ENCODE results near the gene HGFAC. TPM values are rescaled to one million over a fixed set of nuclear protein-coding genes. Genes with fewer than 3 reads are reported as not detected.
A peak's percentile ranks its signal among the peaks of the same experiment; 100 is the strongest.

The HGFAC gene
- polyA plus RNA-seq, 1 donor from 2014 or later, result 16.2 TPM

DNA sequence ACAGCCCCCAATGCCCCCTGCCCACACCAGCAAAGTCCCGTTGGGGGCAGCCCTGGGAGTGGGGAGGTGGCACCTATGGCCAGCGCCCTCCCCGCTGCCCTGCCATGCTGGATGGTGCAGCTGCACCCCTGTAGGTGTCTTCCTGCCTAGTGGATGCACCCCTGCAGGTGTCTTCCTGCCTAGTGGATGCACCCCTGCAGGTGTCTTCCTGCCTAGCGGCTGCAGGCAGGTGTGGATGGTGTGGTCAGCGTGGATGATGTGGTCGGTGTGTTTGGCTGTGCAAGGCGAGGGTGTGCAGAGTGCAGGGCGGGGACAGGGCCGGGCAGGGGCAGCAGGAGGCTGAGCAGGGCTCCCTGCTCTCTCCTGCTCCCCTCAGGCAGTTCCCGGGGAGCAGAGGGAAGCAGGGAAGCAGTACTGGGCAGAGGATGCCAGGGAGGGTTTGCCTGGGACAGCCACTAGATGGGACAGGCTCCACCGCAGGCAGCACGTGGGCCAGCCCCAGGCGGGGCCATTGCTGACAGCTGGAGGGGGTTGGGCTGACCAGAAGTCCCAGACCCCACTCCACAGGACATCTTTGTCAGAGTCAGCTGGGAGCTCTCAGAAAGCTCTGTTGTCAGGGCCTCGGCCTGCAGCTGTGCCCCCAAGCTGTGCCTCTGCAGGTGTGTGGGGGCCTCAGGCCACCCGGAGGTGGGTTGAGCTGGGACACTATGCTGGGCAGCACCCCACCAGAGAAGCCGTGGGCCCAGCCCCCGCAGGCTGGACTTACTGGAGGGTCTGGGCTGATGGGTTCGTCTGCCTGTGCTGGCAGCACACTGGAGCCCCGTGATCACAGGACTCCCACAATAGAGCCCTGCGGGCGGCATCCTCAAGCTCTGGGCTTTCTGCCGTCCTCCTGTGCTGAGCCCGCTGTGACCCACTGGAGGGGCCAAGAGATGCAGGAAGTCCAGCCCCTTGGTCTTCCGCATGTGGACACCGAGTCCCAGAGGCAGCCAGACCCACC is 45.1 kb downstream of the HGFAC start:
- H3K9ac ChIP-seq (ENCODE audit: low read length), result peak overlapping the region; percentile 3
- no peak overlapping the region for H3K4me2 ChIP-seq (ENCODE audit: low read length)
- H3F3A ChIP-seq (ENCODE audit: insufficient read depth, low read length, poor library complexity, severe bottlenecking), result no peaks in the 10 kb centered on the region
- no peak overlapping the region for H3K4me3 ChIP-seq (ENCODE audit: low read length)
- TF ChIP-seq TAF1 (IDR thresholded peaks at IDR 0.05; ENCODE audit: low read depth), result no peak
- H2AFZ ChIP-seq (ENCODE audit: low read depth, low read length), result no peak overlapping the region
- H4K20me1 ChIP-seq (ENCODE audit: insufficient read depth), result no peaks in the 10 kb centered on the region
- H3K79me2 ChIP-seq (replicated peaks; ENCODE audit: insufficient read depth, low read length), result no peaks in the 10 kb centered on the region
- H3K27ac ChIP-seq (ENCODE audit: low read length), result no peak overlapping the region
- no peaks in the 10 kb centered on the region for H3K36me3 ChIP-seq (ENCODE audit: insufficient read depth, low read length)
- no peaks in the 10 kb centered on the region for H3K9me3 ChIP-seq (ENCODE audit: low read length)
- no peaks in the 10 kb centered on the region for H3K9me2 ChIP-seq (ENCODE audit: insufficient read depth, low read length)
- H3K27me3 ChIP-seq (ENCODE audit: insufficient read depth, low read depth, low read length), result no peaks in the 10 kb centered on the region

DNA sequence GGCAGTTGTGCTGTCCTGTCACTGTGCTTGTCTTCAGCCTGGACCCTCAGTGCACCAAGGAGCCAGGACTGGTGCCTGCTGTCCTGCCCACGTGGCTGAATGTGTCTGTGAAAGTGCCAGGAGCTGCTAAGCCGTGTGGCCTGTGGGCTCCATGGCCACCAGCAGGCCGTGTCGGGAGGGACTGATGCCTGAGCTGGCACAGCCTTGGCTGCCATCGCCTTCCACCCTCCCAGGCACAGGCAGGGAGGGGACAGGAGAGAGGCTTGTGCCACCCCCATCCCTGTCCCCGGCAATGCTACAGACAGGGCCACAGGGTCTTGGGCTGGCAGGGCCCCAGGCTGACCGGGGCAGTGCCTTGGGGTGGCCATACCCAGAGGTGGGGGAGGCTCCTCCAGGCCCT is 46.1 kb downstream of the HGFAC start:
- Histone ChIP-seq H3K4me3 (ENCODE audit: low read length) (no peak overlapping the region), H4K20me1 (ENCODE audit: insufficient read depth) (no peaks in the 10 kb centered on the region), H3K4me2 (ENCODE audit: low read length) (no peak overlapping the region), H3K36me3 (ENCODE audit: insufficient read depth, low read length) (no peaks in the 10 kb centered on the region), H3K27me3 (ENCODE audit: insufficient read depth, low read depth, low read length) (no peaks in the 10 kb centered on the region), H3K9me2 (ENCODE audit: insufficient read depth, low read length) (no peaks in the 10 kb centered on the region), H3K79me2 (replicated peaks; ENCODE audit: insufficient read depth, low read length) (no peaks in the 10 kb centered on the region), H3K9me3 (ENCODE audit: low read length) (no peaks in the 10 kb centered on the region), H3F3A (ENCODE audit: insufficient read depth, low read length, poor library complexity, severe bottlenecking) (no peaks in the 10 kb centered on the region), H3K27ac (ENCODE audit: low read length) (no peak overlapping the region), H3K9ac (ENCODE audit: low read length) (no peak overlapping the region), H2AFZ (ENCODE audit: low read depth, low read length) (no peak overlapping the region)
- TF ChIP-seq MXI1 (conservative IDR thresholded peaks at IDR 0.05; ENCODE audit: poor library complexity, severe bottlenecking), result no peak
- no peak for TF ChIP-seq POLR2AphosphoS5 (IDR thresholded peaks at IDR 0.05)
- TF ChIP-seq, protein P1, sequence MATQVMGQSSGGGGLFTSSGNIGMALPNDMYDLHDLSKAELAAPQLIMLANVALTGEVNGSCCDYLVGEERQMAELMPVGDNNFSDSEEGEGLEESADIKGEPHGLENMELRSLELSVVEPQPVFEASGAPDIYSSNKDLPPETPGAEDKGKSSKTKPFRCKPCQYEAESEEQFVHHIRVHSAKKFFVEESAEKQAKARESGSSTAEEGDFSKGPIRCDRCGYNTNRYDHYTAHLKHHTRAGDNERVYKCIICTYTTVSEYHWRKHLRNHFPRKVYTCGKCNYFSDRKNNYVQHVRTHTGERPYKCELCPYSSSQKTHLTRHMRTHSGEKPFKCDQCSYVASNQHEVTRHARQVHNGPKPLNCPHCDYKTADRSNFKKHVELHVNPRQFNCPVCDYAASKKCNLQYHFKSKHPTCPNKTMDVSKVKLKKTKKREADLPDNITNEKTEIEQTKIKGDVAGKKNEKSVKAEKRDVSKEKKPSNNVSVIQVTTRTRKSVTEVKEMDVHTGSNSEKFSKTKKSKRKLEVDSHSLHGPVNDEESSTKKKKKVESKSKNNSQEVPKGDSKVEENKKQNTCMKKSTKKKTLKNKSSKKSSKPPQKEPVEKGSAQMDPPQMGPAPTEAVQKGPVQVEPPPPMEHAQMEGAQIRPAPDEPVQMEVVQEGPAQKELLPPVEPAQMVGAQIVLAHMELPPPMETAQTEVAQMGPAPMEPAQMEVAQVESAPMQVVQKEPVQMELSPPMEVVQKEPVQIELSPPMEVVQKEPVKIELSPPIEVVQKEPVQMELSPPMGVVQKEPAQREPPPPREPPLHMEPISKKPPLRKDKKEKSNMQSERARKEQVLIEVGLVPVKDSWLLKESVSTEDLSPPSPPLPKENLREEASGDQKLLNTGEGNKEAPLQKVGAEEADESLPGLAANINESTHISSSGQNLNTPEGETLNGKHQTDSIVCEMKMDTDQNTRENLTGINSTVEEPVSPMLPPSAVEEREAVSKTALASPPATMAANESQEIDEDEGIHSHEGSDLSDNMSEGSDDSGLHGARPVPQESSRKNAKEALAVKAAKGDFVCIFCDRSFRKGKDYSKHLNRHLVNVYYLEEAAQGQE (IDR thresholded peaks at IDR 0.05; ENCODE audit: borderline replicate concordance), result no peak
- TF ChIP-seq EZH2 (IDR thresholded peaks at IDR 0.05; ENCODE audit: borderline replicate concordance, insufficient read depth, low read length, poor library complexity, severe bottlenecking), result no peak
- TF ChIP-seq TAF1 (IDR thresholded peaks at IDR 0.05; ENCODE audit: low read depth), result no peak
- TF ChIP-seq, protein P2, sequence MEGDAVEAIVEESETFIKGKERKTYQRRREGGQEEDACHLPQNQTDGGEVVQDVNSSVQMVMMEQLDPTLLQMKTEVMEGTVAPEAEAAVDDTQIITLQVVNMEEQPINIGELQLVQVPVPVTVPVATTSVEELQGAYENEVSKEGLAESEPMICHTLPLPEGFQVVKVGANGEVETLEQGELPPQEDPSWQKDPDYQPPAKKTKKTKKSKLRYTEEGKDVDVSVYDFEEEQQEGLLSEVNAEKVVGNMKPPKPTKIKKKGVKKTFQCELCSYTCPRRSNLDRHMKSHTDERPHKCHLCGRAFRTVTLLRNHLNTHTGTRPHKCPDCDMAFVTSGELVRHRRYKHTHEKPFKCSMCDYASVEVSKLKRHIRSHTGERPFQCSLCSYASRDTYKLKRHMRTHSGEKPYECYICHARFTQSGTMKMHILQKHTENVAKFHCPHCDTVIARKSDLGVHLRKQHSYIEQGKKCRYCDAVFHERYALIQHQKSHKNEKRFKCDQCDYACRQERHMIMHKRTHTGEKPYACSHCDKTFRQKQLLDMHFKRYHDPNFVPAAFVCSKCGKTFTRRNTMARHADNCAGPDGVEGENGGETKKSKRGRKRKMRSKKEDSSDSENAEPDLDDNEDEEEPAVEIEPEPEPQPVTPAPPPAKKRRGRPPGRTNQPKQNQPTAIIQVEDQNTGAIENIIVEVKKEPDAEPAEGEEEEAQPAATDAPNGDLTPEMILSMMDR (IDR thresholded peaks at IDR 0.05; ENCODE audit: poor library complexity, severe bottlenecking), result no peak
- no peak for TF ChIP-seq SMC3 (conservative IDR thresholded peaks at IDR 0.05; ENCODE audit: poor library complexity)
- TF ChIP-seq RAD21 (conservative IDR thresholded peaks at IDR 0.05), result no peak
- no peak for TF ChIP-seq EP300 (conservative IDR thresholded peaks at IDR 0.05; ENCODE audit: poor library complexity, severe bottlenecking)

All from neural cell (in vitro differentiated cells).